Stimulated activated memory B cell treated with anti-CD40 and anti-IgM and Interleukin-4, amounts not matched to agents 10 μg/mL and 1 μg/mL and 100 μg/mL, for 72 hours (primary cell): ENCODE measurements around the gene MTMR4.
"Not testable (repeated sequence)": the region's sequence is repeated elsewhere in the genome, so short reads cannot be mapped to it uniquely, and the experiment has no call there.

Experiments
- ATAC-seq: fragments of 150-1000 bp; cut with Tn5 transposase; 2 replicates; pipeline ENCODE4 v1.10.0; 2021
- H3K27ac Mint-ChIP-seq: one replicate; pipeline ENCODE4 v1.8.0; 2022; ENCODE audit warnings: mild to moderate bottlenecking, mixed read lengths
- H3K27me3 Mint-ChIP-seq: one replicate; pipeline ENCODE4 v1.8.0; 2022; ENCODE audit warnings: mixed read lengths
- H3K36me3 Mint-ChIP-seq: one replicate; pipeline ENCODE4 v1.8.0; 2022; ENCODE audit warnings: mixed read lengths
- H3K4me1 Mint-ChIP-seq: one replicate; pipeline ENCODE4 v1.8.0; 2022; ENCODE audit warnings: mixed read lengths
- H3K4me3 Mint-ChIP-seq: one replicate; pipeline ENCODE4 v1.8.0; 2022; ENCODE audit warnings: mild to moderate bottlenecking, moderate library complexity, mixed read lengths
- H3K9me3 Mint-ChIP-seq: one replicate; pipeline ENCODE4 v1.8.0; 2022; ENCODE audit warnings: mixed read lengths

The MTMR4 gene

DNA sequence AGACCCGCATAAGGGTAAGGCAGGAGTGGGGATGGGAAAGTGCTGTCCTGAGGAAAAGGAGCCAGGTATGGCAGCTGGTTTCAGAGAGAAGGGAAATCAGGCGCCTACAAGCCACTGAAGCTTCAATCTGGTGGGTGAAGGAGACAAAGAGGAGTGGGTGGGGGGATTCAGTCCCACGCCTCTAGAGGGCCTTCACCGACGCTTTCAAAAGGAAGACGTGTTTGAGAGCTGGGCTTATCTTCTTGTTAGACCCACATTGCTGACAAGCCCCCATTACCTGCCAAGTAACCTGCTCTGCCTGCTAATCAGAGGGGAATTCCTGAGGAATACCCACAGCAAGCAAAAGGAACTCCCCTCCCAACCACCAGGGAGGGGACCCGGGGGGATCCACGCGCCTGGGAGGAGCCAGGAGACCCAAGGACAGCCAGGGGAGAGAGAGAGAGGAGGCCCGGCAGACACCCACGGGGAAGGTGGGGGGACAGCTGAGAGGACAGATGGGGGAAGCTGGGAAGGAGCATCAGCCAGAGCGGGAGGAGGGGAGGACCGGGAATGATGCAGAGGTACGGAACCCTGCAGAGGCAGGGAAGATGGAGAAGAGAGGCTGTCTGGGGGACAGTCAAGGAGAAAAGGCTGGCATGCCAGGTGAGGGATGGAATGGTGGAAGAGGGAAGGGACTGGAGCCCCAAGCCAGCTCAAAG is 1.0 kb downstream of the MTMR4 start:
- peaks cover 72% of the 10 kb centered on the region for H3K4me1 Mint-ChIP-seq
- peak overlapping the region; percentile 84 for H3K27ac Mint-ChIP-seq
- peaks cover 50% of the 10 kb centered on the region for H3K36me3 Mint-ChIP-seq
- no peaks in the 10 kb centered on the region for H3K27me3 Mint-ChIP-seq
- H3K9me3 Mint-ChIP-seq, result no peaks in the 10 kb centered on the region
- H3K4me3 Mint-ChIP-seq, result peak overlapping the region; percentile 84
- no peak for ATAC-seq

DNA sequence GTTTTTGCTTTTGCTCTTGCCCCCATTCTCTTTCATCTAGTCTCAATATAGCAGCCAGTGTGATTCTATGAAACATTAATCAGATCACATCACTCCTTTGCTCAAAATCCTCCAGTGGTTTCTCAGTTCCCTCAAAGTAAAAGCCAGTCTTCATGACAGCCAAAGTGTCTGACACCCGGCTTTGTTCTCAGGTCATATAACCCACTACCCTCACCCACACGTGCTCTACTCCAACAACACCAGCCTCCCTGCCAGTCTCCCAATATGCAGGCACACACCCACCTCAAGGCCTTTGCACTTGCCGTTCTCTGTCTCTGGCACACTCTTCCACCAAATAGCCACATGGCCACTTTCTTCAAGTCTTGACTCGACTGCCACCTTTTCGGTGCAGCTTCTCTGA is 4.4 kb downstream of the MTMR4 start:
- peaks cover 76% of the 10 kb centered on the region for H3K36me3 Mint-ChIP-seq
- H3K4me1 Mint-ChIP-seq, result peaks cover 71% of the 10 kb centered on the region
- H3K9me3 Mint-ChIP-seq, result no peaks in the 10 kb centered on the region
- peak overlapping the region; percentile 37 for H3K4me3 Mint-ChIP-seq
- no peak for ATAC-seq
- no peaks in the 10 kb centered on the region for H3K27me3 Mint-ChIP-seq
- H3K27ac Mint-ChIP-seq, result peak overlapping the region; percentile 20

DNA sequence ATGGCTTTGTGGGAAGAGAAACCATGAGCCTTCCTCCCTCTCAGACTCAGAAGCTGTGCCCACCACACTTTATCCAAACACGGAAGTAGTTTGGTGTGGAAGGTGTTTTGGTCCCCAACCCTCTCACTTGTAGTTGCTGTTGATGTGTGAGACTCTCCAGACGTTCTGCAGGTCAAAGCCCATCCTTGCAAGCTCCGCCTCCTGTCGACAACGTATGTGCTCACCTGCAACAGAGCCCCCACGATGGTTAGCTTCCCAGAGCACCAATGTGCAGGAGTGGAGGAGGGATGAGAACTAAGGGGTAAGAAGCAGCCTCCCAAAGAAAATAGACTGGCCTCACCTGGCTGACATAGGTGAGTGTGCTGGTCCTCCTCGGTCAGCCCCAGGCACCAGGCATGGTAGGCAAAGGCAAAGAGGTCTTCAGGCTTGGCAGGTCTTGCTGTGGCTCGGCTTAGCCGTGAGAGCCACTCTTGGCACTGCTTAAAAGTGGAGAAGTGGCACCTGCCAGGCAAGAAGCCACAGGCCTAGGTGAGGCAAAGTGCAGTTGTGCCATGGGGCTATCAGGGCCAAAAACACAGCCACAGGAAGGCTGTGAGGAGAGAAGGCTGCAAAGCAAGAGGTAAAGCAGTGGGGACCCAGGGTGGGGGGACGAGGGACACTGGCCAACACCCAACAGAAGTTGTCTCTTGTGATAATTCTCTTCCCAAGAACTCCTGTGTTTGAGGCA is 5.9 kb downstream of the MTMR4 start:
- Mint-ChIP-seq H3K27ac (peak overlapping the region; percentile 66), H3K4me1 (peaks cover 78% of the 10 kb centered on the region), H3K27me3 (no peaks in the 10 kb centered on the region), H3K36me3 (peaks cover 88% of the 10 kb centered on the region), H3K4me3 (no peak overlapping the region), H3K9me3 (no peaks in the 10 kb centered on the region)
- ATAC-seq, result no peak

DNA sequence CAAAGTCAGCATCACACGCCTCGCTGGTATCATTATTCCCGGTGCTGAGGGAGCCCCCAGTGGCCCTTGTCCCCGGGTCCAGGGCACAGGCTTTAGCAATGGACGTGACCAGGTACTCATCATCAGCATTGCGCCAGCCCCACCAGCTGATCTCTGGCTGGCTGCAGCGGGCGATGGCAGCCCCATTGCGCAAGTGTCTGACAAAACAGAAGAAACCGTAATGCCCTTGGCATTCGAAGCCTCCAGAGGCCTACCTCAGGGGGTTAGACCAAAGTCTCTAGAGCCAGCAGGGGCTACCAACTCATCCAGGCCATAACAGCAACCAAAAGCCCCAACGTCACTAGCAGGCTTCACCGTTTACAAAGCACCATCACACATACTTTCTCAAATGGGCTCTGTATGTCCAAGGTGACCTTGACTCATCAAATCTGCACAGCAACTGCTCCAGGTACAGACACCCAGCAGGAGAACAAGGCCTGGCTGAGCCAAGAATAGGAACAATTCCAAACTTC is 7.3 kb downstream of the MTMR4 start:
- ATAC-seq, result no peak
- Mint-ChIP-seq H3K9me3 (no peaks in the 10 kb centered on the region), H3K27me3 (no peaks in the 10 kb centered on the region), H3K4me1 (peaks cover 64% of the 10 kb centered on the region), H3K4me3 (no peak overlapping the region), H3K36me3 (peaks cover 88% of the 10 kb centered on the region), H3K27ac (peak overlapping the region; percentile 66)

DNA sequence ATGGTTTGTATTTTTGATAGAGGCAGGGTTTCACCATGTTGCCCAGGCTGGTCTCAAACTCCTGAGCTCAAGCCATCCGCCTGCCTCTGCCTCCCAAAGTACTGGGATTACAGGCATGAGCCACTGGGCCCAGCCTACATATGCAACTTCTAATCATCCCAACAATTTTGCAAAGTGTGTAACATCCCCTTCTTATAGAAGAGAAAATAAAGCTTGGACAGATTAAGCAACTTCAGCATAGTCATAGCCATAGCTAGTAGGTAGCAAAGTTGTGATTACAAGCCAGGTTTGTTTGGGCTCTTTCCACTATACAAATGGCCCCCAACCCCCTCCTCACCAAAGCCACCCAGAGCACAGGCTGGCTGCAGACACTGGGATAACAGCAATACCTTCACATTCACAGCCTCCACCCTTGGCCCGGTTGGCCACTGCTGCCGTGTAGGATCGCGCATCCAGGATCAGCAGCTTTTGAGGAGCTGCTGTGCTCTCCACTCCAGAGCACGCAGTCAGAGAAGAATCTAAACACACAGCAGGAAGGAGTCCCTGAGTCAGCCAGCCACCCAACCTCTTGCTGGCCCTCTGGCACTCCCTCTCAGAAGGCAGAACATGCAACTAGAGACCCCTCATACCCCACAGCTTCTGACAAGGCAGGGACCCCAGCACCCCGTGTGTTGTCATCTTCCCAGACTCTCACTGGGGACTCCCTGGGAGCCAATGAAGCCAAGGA is 7.9 kb downstream of the MTMR4 start:
- ATAC-seq, result no peak
- H3K36me3 Mint-ChIP-seq, result peaks cover 82% of the 10 kb centered on the region
- H3K4me3 Mint-ChIP-seq, result no peak overlapping the region
- no peaks in the 10 kb centered on the region for H3K9me3 Mint-ChIP-seq
- peaks cover 58% of the 10 kb centered on the region for H3K4me1 Mint-ChIP-seq
- peak overlapping the region; percentile 89 for H3K27ac Mint-ChIP-seq
- H3K27me3 Mint-ChIP-seq, result no peaks in the 10 kb centered on the region

DNA sequence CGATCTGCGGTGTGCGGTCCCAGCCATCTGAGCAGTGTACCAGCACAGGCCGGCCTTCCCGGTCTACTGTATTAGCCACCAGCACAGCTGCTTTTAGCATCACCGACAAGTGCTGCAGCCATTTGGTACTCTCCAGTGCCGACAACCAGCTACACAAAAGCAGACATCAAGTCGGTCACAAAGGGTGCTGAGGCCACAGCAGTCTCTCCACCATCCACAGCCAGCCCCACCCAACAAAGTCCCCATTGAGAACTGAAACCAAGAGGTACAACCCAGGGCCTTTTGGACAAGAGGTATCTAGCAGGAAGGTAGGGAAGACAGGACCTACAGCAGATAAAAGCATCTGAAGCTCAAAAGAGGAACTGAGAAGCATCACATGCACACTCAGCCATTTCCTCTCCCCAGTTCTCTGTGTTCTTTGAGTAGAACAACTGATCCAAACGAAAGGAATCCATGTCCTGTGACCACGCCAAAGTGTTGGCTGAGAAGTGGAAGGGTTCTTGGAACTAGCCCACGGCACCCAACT is 9.5 kb downstream of the MTMR4 start:
- Mint-ChIP-seq H3K27ac (peak overlapping the region; percentile 89), H3K27me3 (no peaks in the 10 kb centered on the region), H3K9me3 (no peaks in the 10 kb centered on the region), H3K36me3 (peaks cover 65% of the 10 kb centered on the region), H3K4me1 (peaks cover 41% of the 10 kb centered on the region), H3K4me3 (peak overlapping the region; percentile 70)
- peak; percentile 98 for ATAC-seq

DNA sequence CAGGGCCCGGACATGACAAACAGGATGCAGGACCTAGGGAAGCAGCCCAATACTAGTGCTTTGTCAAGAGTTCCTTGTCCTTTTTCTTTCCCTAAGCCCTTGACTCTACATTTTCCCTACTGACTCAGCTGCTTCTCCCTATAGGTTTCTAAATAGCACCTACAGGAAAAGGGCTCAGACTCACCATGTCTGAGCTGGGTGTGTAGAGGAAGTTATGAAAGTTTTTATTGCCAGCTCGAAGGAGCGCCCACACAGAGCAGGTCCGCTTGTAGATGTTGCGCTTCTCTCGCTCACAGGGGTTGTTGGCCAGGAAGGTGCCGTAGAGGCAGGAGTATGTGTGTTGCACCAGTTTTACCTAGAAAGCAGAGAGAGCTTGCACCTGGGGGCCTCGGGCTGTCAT is 10.6 kb downstream of the MTMR4 start:
- no peak overlapping the region for H3K4me3 Mint-ChIP-seq
- H3K4me1 Mint-ChIP-seq, result peaks cover 46% of the 10 kb centered on the region
- no peak for ATAC-seq
- peaks cover 66% of the 10 kb centered on the region for H3K36me3 Mint-ChIP-seq
- peak overlapping the region; percentile 89 for H3K27ac Mint-ChIP-seq
- no peaks in the 10 kb centered on the region for H3K27me3 Mint-ChIP-seq
- H3K9me3 Mint-ChIP-seq, result no peaks in the 10 kb centered on the region

DNA sequence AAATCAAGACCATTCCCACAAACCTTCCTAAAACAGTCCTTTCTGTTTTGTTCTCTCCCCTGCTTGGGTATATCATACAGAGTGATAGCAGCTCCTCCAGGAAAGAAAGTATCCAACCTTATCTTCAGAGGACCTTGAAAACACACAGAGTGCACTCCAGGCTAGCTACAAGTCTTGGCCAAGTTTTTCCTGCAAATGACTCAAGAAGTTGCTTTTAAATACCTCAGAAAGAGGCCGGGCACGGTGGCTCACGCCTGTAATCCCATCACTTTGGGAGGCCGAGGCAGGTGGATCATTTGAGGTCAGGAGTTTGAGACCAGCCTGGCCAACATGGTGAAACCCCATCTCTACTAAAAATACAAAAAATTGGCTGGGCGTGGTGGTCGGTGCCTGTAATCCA is 11.3 kb downstream of the MTMR4 start:
- ATAC-seq, H3K4me3 Mint-ChIP-seq, H3K9me3 Mint-ChIP-seq, H3K27me3 Mint-ChIP-seq: not testable (repeated sequence)
- peak overlapping the region; percentile 89 for H3K27ac Mint-ChIP-seq
- H3K4me1 Mint-ChIP-seq, result peaks cover 50% of the 10 kb centered on the region
- peaks cover 66% of the 10 kb centered on the region for H3K36me3 Mint-ChIP-seq

DNA sequence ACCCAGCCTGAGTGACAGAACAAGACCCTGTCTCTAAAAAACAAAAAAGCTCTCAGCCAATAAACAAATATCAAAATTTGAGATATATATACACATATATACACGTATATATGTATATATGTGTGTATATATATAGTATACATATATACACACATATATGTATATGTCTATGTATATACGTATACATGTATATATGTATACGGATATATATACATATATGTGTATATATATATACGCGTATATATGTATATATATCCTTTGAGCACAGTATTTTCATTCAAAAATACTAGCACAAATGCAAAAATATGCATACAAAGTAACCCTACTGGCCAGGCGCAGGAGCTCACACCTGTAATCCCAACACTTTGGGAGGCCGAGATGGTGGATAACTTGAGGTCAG is 13.0 kb downstream of the MTMR4 start:
- H3K27ac Mint-ChIP-seq, result no peak overlapping the region
- ATAC-seq, result no peak
- peaks cover 40% of the 10 kb centered on the region for H3K4me1 Mint-ChIP-seq
- H3K9me3 Mint-ChIP-seq, result no peaks in the 10 kb centered on the region
- H3K36me3 Mint-ChIP-seq, result peaks cover 60% of the 10 kb centered on the region
- no peaks in the 10 kb centered on the region for H3K27me3 Mint-ChIP-seq
- no peak overlapping the region for H3K4me3 Mint-ChIP-seq

DNA sequence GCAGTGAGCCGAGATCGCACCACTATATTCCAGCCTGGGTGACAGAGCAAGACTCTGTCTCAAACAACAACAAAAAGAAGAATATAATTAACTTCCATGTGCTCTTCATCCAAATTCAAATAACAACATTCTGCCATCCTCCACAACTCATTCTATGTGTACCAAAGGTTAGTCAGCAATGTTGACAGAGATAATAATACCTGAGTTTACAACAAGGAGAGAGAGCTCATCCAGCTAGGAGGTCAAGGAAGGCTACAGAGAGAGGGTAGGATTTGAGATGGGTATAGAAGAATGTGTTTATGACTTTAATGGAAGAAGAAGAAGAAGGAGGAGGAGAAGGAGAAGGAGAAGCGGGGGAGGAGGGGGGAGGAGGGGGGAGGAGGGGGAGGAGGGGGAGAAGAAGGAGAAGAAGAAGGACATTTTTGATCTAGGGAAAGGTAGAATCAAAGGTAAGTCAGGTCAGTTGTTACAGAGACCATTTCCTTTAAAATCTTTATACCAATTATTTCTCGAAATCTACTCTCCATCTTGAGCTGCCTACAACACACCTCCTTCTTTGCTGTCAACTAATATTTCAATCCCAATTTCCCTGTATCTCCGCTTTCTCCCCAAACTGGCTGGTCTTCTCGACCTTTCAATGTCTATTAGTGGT is 16.1 kb downstream of the MTMR4 start:
- no peak for ATAC-seq
- Mint-ChIP-seq H3K4me3 (no peak overlapping the region), H3K27ac (peak overlapping the region; percentile 16), H3K4me1 (peaks cover 19% of the 10 kb centered on the region), H3K9me3 (no peaks in the 10 kb centered on the region), H3K27me3 (no peaks in the 10 kb centered on the region), H3K36me3 (peaks cover 65% of the 10 kb centered on the region)

DNA sequence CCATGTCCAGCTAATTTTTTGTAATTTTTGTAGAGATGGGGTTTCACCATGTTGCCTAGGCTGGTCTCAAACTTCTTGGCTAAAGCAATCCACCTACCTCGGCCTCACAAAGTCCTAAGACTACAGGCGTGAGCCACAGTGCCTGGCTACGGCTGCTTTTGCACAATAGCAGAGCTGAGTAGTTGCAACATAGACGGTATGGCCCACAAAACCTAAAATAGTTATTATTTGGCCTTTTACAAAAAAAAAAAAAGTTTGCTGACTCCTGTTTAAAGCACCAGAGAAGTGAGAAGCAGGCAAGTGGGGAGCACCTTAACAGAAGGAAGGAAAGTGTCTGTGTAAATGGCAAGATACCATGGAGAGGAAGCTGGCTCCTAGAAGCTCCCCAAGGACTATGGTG is 20.9 kb downstream of the MTMR4 start:
- ATAC-seq, result no peak
- H3K4me1 Mint-ChIP-seq, result peaks cover 7% of the 10 kb centered on the region
- no peak overlapping the region for H3K27ac Mint-ChIP-seq

DNA sequence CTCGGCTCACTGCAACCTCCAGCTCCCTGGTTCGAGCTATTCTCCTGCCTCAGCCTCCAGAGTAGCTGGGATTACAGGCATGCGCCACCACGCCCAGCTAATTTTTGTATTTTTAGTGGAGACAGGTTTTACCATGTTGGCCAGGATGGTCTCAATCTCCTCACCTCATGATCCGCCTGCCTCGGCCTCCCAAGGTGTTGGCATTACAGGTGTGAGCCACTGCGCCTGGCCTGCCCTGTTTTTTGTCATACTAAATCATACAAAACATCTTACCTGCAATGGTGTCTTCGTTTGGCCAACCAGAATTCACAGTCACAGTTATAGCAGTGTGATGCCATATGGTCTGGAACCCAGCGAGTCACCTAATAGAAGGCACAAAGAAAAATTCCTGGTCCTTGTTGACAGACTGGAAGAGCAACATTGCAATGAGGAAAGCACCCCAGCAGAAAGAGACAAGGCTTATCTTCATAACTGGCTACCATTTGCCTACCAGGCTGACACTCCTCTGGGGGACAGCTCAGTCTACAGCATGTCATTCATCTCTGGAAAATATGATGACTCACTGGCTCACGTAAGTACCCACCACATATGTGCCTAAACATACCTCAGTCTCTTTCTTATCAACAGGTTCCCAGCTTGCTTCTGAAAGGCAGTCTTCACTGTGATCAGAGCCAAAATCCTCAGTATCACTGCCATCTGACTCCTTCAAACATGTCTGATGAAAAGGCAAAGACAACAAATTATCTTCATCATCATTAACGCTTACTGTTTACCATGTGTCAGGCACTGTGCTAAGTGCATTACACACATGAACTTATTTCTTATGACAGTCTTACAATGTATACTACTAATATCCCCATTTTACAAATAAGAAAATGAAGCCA is 22.0 kb downstream of the MTMR4 start:
- H3K4me1 Mint-ChIP-seq, result no peaks in the 10 kb centered on the region
- H3K9me3 Mint-ChIP-seq, result no peaks in the 10 kb centered on the region
- H3K27ac Mint-ChIP-seq, result no peak overlapping the region
- peaks cover 65% of the 10 kb centered on the region for H3K36me3 Mint-ChIP-seq
- no peak for ATAC-seq
- H3K27me3 Mint-ChIP-seq, result no peaks in the 10 kb centered on the region
- no peak overlapping the region for H3K4me3 Mint-ChIP-seq

More for the DNA sequence above, 20.9 kb downstream of the MTMR4 start:
- H3K27me3 Mint-ChIP-seq, result no peaks in the 10 kb centered on the region
- no peaks in the 10 kb centered on the region for H3K9me3 Mint-ChIP-seq
- H3K36me3 Mint-ChIP-seq, result peaks cover 70% of the 10 kb centered on the region
- H3K4me3 Mint-ChIP-seq, result no peak overlapping the region

DNA sequence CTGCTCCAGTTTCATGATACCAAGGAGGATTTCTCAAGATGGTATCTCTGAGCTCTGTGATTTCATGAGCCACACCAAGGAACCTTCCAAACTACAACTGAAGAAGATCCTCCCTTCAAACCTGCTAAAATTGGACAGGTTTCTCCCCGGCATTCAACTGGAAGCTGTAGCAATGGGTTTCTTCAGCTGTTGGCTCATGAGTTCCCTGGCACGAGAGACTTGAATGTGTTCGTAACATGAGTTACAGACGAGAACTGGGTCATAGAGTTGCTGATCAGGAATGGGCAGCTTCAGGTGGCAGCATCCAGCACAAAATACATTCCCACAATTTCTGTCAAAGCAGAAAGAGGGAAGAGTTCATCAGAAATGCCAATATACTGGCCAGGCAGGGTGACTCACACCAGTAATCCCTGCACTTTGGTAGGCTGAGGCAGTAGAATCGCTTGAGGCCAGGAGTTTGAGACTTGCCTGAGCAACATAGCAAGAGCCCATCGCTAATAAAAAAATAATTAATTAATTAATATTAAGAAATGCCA is 22.9 kb downstream of the MTMR4 start:
- no peak for ATAC-seq
- no peaks in the 10 kb centered on the region for H3K27me3 Mint-ChIP-seq
- peaks cover 60% of the 10 kb centered on the region for H3K36me3 Mint-ChIP-seq
- no peaks in the 10 kb centered on the region for H3K4me1 Mint-ChIP-seq
- H3K4me3 Mint-ChIP-seq, result no peak overlapping the region
- no peak overlapping the region for H3K27ac Mint-ChIP-seq
- H3K9me3 Mint-ChIP-seq, result no peaks in the 10 kb centered on the region

DNA sequence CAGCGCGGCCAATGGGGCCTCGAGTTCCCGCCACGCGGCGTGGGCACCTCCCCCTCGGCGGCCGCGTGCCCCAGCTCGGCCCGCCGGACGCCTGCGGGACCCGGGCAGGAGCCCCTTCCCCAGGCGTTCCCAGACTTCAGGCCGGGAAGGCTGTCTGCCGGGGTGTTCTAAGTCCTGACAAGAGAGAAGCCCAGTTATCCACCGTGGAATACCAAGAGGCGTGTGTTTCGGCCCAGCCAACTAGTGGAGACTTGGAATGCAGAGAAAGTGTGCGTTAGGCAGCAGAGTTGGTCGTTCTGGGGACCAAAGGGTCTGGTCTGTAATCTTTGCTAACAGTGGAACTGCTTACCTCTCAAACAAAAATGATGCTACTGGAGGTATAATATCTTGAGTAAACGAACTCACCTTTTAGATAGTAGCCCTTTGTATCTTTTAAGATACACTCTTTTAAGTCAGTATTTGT is 26.0 kb downstream of the MTMR4 start:
- no peaks in the 10 kb centered on the region for H3K27me3 Mint-ChIP-seq
- peak; percentile 25 for ATAC-seq
- no peaks in the 10 kb centered on the region for H3K4me1 Mint-ChIP-seq
- H3K27ac Mint-ChIP-seq, result no peak overlapping the region
- peaks cover 30% of the 10 kb centered on the region for H3K36me3 Mint-ChIP-seq
- no peak overlapping the region for H3K4me3 Mint-ChIP-seq
- no peaks in the 10 kb centered on the region for H3K9me3 Mint-ChIP-seq
